Activated naive CD4-positive, alpha-beta T cell treated with anti-CD3 and anti-CD28 coated beads, Interleukin-2, amount 50 U/mL, for 24 hours (primary cell): ENCODE measurements around the gene CAPN14.

Experiments used
- H3K27ac Mint-ChIP-seq: one replicate; pipeline ENCODE4 v1.8.0; 2021; ENCODE audit warnings: mild to moderate bottlenecking, mixed read lengths
- H3K27me3 Mint-ChIP-seq: one replicate; pipeline ENCODE4 v1.8.0; 2021; ENCODE audit warnings: mixed read lengths
- H3K36me3 Mint-ChIP-seq: one replicate; pipeline ENCODE4 v1.8.0; 2021; ENCODE audit warnings: mixed read lengths
- H3K4me1 Mint-ChIP-seq: one replicate; pipeline ENCODE4 v1.8.0; 2021; ENCODE audit warnings: mixed read lengths
- H3K4me3 Mint-ChIP-seq: one replicate; pipeline ENCODE4 v1.8.0; 2021; ENCODE audit warnings: mild to moderate bottlenecking, mixed read lengths
- H3K9me3 Mint-ChIP-seq: one replicate; pipeline ENCODE4 v1.8.0; 2021; ENCODE audit warnings: mixed read lengths

Gene CAPN14

DNA sequence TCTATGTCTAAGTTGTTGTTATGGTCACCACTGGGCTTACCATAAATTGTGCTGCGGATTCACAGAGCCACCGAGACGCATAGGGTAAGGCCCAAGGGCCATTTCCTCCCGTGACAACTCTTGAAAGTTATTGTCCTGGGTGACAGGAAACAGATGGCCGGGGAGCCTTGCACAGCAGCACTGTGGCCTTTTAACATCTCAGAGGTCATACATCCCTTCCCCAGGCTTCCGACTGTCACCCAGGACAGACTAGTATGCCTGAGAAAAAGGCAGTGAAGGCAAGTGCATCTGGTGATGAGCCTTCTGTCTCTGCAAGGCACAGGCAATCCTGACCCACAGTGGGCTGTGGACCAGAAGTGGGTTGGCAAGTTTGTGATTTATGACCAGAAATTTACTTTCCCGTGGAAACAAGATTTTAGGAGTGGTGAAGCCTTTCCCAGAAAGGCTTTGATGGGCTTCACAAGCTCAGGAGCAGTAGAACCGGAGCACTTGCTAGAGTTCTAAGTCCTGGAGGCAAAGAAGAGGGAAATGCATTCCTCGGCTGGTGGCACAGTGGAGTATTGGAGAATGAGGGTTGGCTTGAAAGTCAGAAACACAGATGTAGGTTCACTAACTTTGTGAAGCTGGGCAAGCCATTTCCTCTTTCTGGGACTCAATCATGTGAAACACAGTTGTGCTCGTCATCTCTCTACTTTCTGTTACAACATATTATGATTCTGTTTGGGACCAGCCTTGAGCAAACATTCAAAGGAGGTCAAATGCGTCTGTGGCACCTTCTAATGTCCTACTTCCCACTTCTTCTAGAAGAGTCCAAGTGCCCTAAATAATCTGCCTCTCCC is 2.0 kb upstream of the CAPN14 start:
- Mint-ChIP-seq H3K27ac (no peak overlapping the region), H3K9me3 (no peaks in the 10 kb centered on the region), H3K36me3 (peaks cover 5% of the 10 kb centered on the region), H3K4me1 (peaks cover 4% of the 10 kb centered on the region), H3K4me3 (no peak overlapping the region), H3K27me3 (peaks cover 10% of the 10 kb centered on the region)

DNA sequence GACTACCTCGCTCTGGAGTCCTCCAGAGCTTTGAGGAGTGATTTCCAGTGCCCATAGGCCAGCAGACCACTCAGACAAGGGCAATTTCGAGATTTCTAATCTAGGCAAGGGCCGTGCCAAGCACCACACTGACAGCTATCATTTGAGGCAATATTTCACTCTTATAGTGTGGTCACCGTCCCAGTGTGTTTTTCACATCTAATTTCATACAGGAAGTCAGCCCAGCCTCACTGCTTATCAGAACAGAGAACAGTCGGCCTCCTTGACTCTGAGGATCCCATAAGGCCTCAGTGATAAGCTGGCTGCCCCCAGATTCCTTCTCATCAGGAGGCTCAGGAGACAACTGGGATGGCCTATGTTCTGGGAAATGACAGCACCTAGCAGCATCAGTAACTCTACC is 581 bp downstream of the CAPN14 start:
- H3K27me3 Mint-ChIP-seq, result peaks cover 4% of the 10 kb centered on the region
- H3K4me3 Mint-ChIP-seq, result no peak overlapping the region
- H3K27ac Mint-ChIP-seq, result no peak overlapping the region
- H3K4me1 Mint-ChIP-seq, result peaks cover 11% of the 10 kb centered on the region
- peaks cover 2% of the 10 kb centered on the region for H3K36me3 Mint-ChIP-seq
- H3K9me3 Mint-ChIP-seq, result no peaks in the 10 kb centered on the region

DNA sequence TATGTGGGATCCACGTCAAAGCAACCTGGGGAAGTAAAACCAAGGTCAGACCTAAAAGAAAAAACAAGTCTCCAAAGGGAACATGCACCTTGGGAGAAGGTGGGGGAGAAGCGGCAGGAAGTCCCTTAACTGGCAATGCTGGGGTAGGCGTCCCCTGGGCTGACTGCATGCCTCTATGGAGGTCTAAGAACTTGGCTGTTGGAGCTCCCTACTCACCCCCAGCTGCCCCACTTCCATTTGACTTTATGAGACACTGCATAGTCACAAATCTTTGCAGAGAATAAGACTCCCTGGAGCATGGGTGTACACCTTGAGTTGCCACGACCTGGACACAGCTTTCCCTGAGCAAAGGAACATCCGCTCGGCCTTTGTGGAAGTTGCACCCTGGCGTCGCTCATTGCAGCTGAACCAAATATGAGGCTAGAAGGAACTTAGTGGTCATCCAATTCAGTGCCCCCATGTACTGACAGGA is 2.8 kb downstream of the CAPN14 start:
- no peak overlapping the region for H3K27ac Mint-ChIP-seq
- H3K27me3 Mint-ChIP-seq, result no peaks in the 10 kb centered on the region
- H3K9me3 Mint-ChIP-seq, result no peaks in the 10 kb centered on the region
- peaks cover 2% of the 10 kb centered on the region for H3K36me3 Mint-ChIP-seq
- no peak overlapping the region for H3K4me3 Mint-ChIP-seq
- H3K4me1 Mint-ChIP-seq, result peaks cover 11% of the 10 kb centered on the region

DNA sequence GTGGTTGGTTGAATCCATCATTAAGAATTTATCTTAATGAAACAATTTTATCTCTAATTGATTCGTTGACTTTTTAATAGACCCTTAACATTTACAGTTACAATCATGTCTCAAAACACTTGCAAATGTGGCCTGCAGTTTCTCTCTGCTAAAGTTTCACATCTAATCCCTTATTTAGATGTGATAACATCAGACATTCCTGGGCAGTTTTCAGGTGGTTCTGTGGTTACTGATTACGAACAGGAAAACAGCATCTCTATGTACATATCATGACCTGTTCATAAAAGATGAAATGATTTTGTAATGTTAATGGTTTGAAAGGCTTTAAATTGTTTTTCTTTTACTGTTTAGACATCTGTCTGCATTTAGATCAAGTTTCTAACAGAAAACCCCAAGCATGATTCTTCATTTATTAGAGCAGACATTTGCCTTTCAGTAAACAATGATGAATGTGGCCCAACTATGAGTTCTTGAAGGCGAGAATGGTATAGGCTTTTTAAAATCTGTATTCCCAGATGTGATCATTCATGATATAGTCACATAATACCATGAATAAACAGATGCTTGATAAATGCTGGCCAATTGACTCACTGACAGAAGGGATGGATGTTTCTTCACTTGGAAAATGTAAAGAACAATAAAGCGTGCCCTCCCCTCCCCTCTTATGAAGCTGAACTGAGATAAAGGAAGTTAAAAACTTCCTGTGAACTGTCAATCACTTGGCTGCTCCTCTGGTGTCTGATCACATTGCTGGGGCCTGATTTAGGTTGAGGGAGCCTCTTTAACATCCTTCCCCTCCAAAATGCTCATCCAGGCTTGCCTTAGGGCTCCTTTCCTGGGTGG is 3.5 kb downstream of the CAPN14 start:
- H3K27ac Mint-ChIP-seq, result no peak overlapping the region
- no peaks in the 10 kb centered on the region for H3K27me3 Mint-ChIP-seq
- no peaks in the 10 kb centered on the region for H3K9me3 Mint-ChIP-seq
- no peak overlapping the region for H3K4me3 Mint-ChIP-seq
- H3K36me3 Mint-ChIP-seq, result no peaks in the 10 kb centered on the region
- peaks cover 11% of the 10 kb centered on the region for H3K4me1 Mint-ChIP-seq

DNA sequence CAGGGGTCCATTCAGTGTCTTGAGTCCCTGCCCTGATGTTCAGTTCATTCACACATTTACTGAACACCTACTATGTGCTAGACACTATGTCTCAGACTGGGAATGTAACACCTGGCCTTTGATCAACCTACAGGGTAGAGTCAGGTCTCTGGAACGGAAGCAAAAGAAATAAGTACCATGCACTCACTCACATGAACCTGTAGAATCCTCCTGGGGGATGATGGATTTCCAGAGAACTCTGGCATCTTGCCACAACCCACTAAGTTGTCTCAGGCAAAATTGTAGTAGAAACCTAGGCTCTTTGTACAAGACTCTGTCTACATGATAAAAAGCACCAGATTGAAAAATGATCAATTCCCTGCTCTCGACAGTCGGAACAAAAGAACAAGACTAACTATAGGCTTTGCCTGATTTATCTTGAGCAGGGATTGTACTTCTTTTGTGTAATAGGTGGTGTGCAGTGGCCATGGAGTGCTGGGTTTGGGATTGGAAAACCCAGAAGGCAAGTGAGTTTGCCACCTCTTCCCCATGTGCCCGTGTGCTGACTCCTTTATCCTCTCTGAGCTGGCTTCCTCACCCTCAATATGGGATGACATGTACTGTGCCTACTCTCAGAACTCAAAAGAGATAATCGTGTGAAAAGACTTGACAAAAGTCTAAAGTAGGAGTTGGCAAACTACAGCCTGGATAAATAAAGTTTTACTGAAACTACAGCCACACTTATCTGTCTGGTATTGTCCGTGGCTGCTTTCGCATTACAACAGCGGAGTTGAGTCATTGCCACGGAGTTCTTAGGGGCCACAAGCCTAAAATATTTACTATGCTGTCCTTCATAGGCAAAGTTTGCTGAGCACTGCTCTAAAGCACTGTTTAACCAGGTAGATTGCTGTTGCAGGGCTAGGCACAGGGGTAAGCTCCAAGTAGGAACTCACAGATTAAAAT is 4.4 kb downstream of the CAPN14 start:
- Mint-ChIP-seq H3K27ac (no peak overlapping the region), H3K36me3 (no peaks in the 10 kb centered on the region), H3K4me1 (peaks cover 11% of the 10 kb centered on the region), H3K9me3 (no peaks in the 10 kb centered on the region), H3K4me3 (no peak overlapping the region), H3K27me3 (no peaks in the 10 kb centered on the region)

DNA sequence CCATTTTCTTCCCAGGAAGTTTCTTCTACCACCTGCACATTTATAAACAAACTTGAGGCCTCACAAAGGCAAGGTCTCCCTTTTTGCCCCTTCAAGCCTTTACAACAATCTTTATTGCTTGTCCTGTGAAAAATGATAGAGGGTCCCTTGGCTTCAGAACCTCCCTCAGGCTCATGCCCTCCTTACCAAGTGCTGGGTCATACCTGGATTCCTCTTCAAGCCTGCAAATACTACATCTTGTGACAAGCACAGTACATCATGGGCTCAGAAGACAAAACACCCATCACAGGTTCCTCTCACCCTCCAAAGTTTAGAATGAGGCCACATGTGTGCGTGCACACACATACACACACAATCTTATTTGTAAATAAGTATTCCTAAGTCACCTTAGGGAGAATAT is 9.1 kb downstream of the CAPN14 start:
- no peaks in the 10 kb centered on the region for H3K4me1 Mint-ChIP-seq
- H3K27me3 Mint-ChIP-seq, result no peaks in the 10 kb centered on the region
- peaks cover 2% of the 10 kb centered on the region for H3K36me3 Mint-ChIP-seq
- no peak overlapping the region for H3K27ac Mint-ChIP-seq
- H3K4me3 Mint-ChIP-seq, result no peak overlapping the region
- no peaks in the 10 kb centered on the region for H3K9me3 Mint-ChIP-seq

DNA sequence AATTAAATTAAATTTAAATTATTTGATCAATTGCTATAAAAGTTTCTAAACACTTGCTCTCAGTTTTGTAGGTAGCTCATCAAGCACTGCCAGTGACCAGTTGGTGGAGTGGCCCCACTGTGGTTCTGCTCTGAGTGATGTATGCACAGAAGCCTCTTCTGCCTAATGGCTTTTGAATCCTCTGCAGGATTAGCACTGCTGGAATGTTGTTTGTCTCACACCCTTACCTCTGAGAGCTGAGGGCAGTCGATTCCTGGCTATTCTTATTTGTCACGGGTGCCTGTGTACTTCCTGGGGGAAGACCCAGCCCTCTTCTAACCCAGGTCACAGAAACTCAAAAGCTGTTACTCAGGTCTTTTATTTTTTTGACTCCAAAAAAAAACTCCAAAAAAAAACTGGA is 9.5 kb downstream of the CAPN14 start:
- H3K36me3 Mint-ChIP-seq, result peaks cover 2% of the 10 kb centered on the region
- no peaks in the 10 kb centered on the region for H3K4me1 Mint-ChIP-seq
- H3K9me3 Mint-ChIP-seq, result no peaks in the 10 kb centered on the region
- no peak overlapping the region for H3K4me3 Mint-ChIP-seq
- no peaks in the 10 kb centered on the region for H3K27me3 Mint-ChIP-seq
- no peak overlapping the region for H3K27ac Mint-ChIP-seq

DNA sequence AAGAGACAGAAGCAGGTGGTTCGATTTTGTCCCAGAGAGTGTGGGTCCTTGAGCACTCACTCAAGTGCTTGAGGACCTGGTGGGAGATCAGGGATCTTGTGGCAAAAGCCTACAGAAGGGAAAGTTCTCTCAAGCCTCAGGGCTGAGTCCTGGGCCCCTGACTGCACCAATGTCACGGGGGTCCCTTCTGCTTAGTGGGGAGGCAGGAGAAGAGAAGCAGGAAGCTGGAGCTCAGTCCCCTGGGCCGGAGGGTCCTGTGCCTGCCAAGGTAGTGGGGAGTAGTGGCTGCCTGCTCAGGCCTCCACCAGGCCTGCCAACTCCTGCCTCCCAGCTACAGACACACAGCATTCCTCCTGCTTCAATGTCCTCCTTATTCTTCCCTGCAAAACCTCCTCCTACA is 11.7 kb downstream of the CAPN14 start:
- Mint-ChIP-seq H3K36me3 (peaks cover 4% of the 10 kb centered on the region), H3K27ac (no peak overlapping the region)

DNA sequence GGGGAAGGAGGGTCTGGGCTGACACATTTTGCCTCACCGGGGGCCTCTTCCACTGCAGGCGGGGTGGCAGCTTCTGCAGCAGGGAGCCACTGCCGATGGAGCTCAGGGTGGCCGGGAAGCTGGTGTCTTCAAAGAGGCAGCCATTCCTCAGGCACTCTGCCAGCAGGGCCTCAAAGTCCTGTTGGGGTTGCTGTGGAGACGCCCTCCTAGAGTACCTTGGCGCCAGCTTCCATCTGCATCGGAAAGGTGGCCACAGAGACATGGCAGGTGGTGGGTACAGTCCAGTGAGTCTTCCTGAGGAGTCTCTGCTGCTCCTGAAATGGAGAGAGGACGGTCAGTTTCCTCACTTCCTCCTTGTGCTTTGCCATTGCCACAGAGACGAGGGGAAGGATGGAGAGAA is 12.1 kb downstream of the CAPN14 start:
- Mint-ChIP-seq H3K4me3 (no peak overlapping the region), H3K9me3 (no peaks in the 10 kb centered on the region), H3K36me3 (peaks cover 4% of the 10 kb centered on the region), H3K27me3 (no peaks in the 10 kb centered on the region), H3K27ac (no peak overlapping the region), H3K4me1 (no peaks in the 10 kb centered on the region)

More for the DNA sequence above, 11.7 kb downstream of the CAPN14 start:
- no peaks in the 10 kb centered on the region for H3K9me3 Mint-ChIP-seq
- H3K4me1 Mint-ChIP-seq, result no peaks in the 10 kb centered on the region
- no peaks in the 10 kb centered on the region for H3K27me3 Mint-ChIP-seq
- H3K4me3 Mint-ChIP-seq, result no peak overlapping the region

DNA sequence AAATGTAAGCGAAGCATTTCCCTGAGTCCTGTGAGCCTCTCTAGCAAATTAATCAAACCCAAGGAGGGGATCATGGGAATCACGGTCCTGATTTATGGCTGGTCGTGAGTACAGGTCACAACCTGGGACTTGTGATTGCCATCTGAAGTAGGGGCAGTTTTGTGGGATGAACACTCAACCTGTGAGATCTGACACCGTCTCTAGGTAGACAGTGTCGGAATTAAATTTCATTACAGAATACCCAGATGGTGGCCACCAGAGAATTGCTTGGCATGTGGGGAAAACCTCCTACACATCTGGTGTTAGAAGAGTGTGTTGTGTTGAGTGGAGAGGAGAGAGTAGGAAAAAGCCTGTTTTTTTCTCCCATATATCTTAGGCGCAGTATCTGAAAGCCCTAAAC is 12.5 kb downstream of the CAPN14 start:
- no peaks in the 10 kb centered on the region for H3K4me1 Mint-ChIP-seq
- H3K4me3 Mint-ChIP-seq, result no peak overlapping the region
- no peaks in the 10 kb centered on the region for H3K9me3 Mint-ChIP-seq
- H3K36me3 Mint-ChIP-seq, result peaks cover 4% of the 10 kb centered on the region
- H3K27ac Mint-ChIP-seq, result no peak overlapping the region
- H3K27me3 Mint-ChIP-seq, result no peaks in the 10 kb centered on the region

DNA sequence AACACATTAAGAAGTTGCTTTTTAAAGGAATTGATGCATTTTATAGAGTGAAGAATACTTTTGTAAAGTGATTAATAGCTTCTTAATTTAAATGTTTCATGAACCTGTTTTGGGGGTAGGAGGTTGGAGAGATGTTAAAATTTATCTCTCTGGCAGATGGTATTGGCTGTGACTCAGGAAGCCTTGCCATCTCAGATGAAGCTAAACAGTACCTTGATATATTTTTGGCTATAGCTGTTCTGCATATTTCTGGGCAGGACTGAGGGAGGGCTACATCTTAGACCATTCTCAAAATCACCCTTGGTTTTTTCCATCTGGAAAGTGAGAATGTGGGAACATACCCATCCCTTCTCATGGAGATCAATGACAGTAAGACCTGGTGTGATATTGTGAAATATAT is 13.4 kb downstream of the CAPN14 start:
- Mint-ChIP-seq H3K4me3 (no peak overlapping the region), H3K9me3 (no peaks in the 10 kb centered on the region), H3K36me3 (peaks cover 4% of the 10 kb centered on the region), H3K27ac (no peak overlapping the region), H3K4me1 (no peaks in the 10 kb centered on the region), H3K27me3 (no peaks in the 10 kb centered on the region)

DNA sequence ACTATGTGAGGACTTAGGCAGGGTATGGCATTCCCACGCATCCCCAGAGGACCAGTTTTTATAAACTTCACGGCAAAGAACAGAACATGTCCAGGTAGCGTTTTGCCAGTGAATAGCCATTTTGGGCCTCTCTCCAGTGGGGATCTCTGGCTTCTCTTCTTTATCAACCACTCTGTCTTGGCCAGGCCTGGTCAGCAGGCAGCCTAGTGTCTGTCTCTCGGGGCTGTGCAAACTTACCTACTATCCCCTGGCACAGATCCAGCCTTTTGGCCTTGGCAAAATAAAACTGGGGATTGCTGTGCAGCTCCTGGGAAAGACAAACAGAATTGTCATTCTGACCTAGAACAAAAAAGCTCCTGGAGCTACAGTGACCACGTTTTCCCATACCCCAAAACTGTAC is 14.5 kb downstream of the CAPN14 start:
- H3K9me3 Mint-ChIP-seq, result no peaks in the 10 kb centered on the region
- H3K36me3 Mint-ChIP-seq, result peaks cover 4% of the 10 kb centered on the region
- no peaks in the 10 kb centered on the region for H3K27me3 Mint-ChIP-seq
- no peak overlapping the region for H3K4me3 Mint-ChIP-seq
- no peak overlapping the region for H3K27ac Mint-ChIP-seq
- H3K4me1 Mint-ChIP-seq, result no peaks in the 10 kb centered on the region

DNA sequence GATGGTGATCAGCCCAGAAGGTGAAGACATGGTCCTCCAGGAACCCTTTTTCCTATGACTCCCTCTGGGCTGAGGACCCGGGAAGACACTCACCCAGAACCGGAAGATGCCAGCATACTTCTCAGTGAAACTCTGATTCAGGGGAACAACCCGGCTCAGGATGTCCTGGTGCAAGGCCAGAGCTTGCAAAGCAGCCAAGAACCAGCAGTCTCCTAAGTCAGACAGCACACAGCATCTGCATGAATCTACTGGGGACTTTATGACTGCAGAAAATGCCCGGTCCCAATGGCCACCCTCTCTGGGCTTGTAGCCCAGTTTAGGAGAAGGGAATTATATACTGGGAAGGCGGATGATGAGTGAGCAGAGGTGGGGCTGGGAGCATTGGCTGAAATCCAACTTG is 15.3 kb downstream of the CAPN14 start:
- no peak overlapping the region for H3K27ac Mint-ChIP-seq
- H3K27me3 Mint-ChIP-seq, result no peaks in the 10 kb centered on the region
- no peaks in the 10 kb centered on the region for H3K9me3 Mint-ChIP-seq
- H3K4me1 Mint-ChIP-seq, result no peaks in the 10 kb centered on the region
- no peak overlapping the region for H3K4me3 Mint-ChIP-seq
- H3K36me3 Mint-ChIP-seq, result peaks cover 4% of the 10 kb centered on the region

DNA sequence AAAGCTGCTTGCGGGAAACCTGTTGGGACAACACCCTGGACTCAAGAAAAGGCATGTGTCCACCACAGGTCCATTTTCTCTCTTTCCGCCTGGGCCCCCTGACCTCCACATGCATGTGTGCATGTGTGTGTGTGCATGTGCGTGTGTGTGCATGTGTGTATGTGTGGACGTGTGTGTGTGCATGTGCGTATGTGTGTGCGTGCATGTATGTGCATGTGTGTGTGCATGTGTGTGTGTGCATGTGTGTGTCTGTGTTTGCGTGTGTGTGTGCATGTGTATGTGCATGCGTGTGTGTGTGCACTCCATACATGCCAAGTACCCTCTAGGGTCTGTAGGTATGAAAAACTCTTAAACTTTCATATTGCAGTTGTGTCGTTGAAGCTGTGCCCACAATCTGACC is 16.3 kb downstream of the CAPN14 start:
- H3K27me3 Mint-ChIP-seq, result no peaks in the 10 kb centered on the region
- H3K27ac Mint-ChIP-seq, result no peak overlapping the region
- peaks cover 4% of the 10 kb centered on the region for H3K36me3 Mint-ChIP-seq
- no peaks in the 10 kb centered on the region for H3K4me1 Mint-ChIP-seq
- H3K4me3 Mint-ChIP-seq, result no peak overlapping the region
- no peaks in the 10 kb centered on the region for H3K9me3 Mint-ChIP-seq

DNA sequence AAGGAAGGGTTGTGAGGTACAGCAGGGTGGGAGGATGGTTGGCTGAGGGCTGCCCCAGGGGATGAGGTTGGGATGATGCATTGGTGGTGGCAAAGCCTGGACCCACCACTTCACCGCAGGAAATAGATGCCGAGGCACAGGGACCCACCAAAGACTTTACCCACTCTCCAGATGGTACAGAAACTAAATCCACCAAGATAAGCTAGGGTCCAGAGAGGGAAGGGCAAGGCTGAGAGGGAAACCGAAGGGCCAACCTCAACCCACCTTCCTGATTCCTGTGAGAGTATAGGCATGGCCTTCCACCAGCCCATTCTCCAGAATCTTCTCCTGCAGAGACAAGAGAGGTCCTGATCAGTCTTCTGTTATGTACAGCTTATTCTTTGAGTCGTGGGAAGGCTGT is 18.1 kb downstream of the CAPN14 start:
- Mint-ChIP-seq H3K27ac (no peak overlapping the region), H3K27me3 (no peaks in the 10 kb centered on the region), H3K4me3 (no peak overlapping the region), H3K36me3 (peaks cover 2% of the 10 kb centered on the region), H3K4me1 (no peaks in the 10 kb centered on the region), H3K9me3 (no peaks in the 10 kb centered on the region)
